ENCODE measurements around the gene STMN1. TPM values are rescaled to one million over a fixed set of nuclear protein-coding genes. Genes with fewer than 3 reads are reported as not detected.
"Not testable (repeated sequence)": the region's sequence is repeated elsewhere in the genome, so short reads cannot be mapped to it uniquely, and the experiment has no call there.

The STMN1 gene
- total and polyA plus RNA-seq, 2 experiments from 2014 or later = 227 to 1,890 TPM

GRCh38 chr1:25945761-25946160 lies 39.5 kb upstream of the STMN1 start (continued):
- TF ChIP-seq ZNF462 (CRISPR knock-in tag; IDR thresholded peaks at IDR 0.05) = no peak

- DNase-seq (ENCODE audit: low spot score) = no peak
- no peaks in the 10 kb centered on the region for H4K20me1 ChIP-seq (replicated peaks; ENCODE audit: insufficient read depth)
- peaks cover 14% of the 10 kb centered on the region; the same call in 2 of the 3 replicates for H3K9me3 Mint-ChIP-seq
- H3K4me1 ChIP-seq (ENCODE audit: insufficient read depth) = no peaks in the 10 kb centered on the region
- H3K36me3 Mint-ChIP-seq (ENCODE audit: low read depth) = peaks cover 3% of the 10 kb centered on the region; the same call in 2 of the 3 replicates
- peaks cover 15% of the 10 kb centered on the region for H3K27me3 Mint-ChIP-seq (ENCODE audit: insufficient read depth, low read depth, poor library complexity)
- H3K4me3 Mint-ChIP-seq = no peak overlapping the region
- H3K4me1 Mint-ChIP-seq = no peaks in the 10 kb centered on the region
- H3F3A ChIP-seq (replicated peaks; ENCODE audit: low read depth) = no peaks in the 10 kb centered on the region
- no peaks in the 10 kb centered on the region for H3K9me2 ChIP-seq (ENCODE audit: insufficient read depth)
- no peak overlapping the region for H3K27ac Mint-ChIP-seq
- H3K4me2 ChIP-seq = no peak overlapping the region
- no peak overlapping the region for H3K4me3 ChIP-seq
- H2AFZ ChIP-seq = no peak overlapping the region
- ATAC-seq = no peak
- H3K79me2 ChIP-seq (replicated peaks; ENCODE audit: insufficient read depth) = no peaks in the 10 kb centered on the region
- H3K27ac ChIP-seq (ENCODE audit: low read depth) = no peak overlapping the region
- no peaks in the 10 kb centered on the region for H3K27me3 ChIP-seq (ENCODE audit: insufficient read depth)
- TF ChIP-seq ZNF331 (CRISPR knock-in tag; IDR thresholded peaks at IDR 0.05; ENCODE audit: low read depth) = no peak
- TF ChIP-seq REST (IDR thresholded peaks at IDR 0.05; ENCODE audit: unreplicated experiment) = no peak
- no peak for TF ChIP-seq EZH2phosphoT487 (IDR thresholded peaks at IDR 0.05; ENCODE audit: unreplicated experiment)
- TF ChIP-seq CREB1 (CRISPR knock-in tag; IDR thresholded peaks at IDR 0.05; ENCODE audit: low read depth) = no peak
- H3K36me3 ChIP-seq (ENCODE audit: insufficient read depth) = no peaks in the 10 kb centered on the region
These were observed 38.8 kb upstream of the STMN1 start for GRCh38 chr1:25944986-25945385.

- not testable (repeated sequence) for H3K27me3 ChIP-seq (ENCODE audit: insufficient read depth); DNase-seq (ENCODE audit: low spot score); ATAC-seq; H3K4me3 ChIP-seq; H3K4me3 Mint-ChIP-seq; H3K36me3 ChIP-seq (ENCODE audit: insufficient read depth); H3F3A ChIP-seq (replicated peaks; ENCODE audit: low read depth); H3K27ac Mint-ChIP-seq; H4K20me1 ChIP-seq (replicated peaks; ENCODE audit: insufficient read depth); H3K4me2 ChIP-seq; H3K4me1 ChIP-seq (ENCODE audit: insufficient read depth); H3K27ac ChIP-seq (ENCODE audit: low read depth); H3K4me1 Mint-ChIP-seq; H3K79me2 ChIP-seq (replicated peaks; ENCODE audit: insufficient read depth); H2AFZ ChIP-seq; H3K36me3 Mint-ChIP-seq (ENCODE audit: low read depth); H3K9me2 ChIP-seq (ENCODE audit: insufficient read depth)
- peaks cover 15% of the 10 kb centered on the region for H3K27me3 Mint-ChIP-seq (ENCODE audit: insufficient read depth, low read depth, poor library complexity)
- peaks cover 14% of the 10 kb centered on the region; the same call in 2 of the 3 replicates for H3K9me3 Mint-ChIP-seq
These were observed 37.3 kb upstream of the STMN1 start for GRCh38 chr1:25943511-25943910.

Measured in GM23338 (cell line).